Measurements from ENCODE around the gene GGPS1. TPM values are rescaled to one million over a fixed set of nuclear protein-coding genes. Genes with fewer than 3 reads are reported as not detected.
"Not testable (repeated sequence)": the region's sequence is repeated elsewhere in the genome, so short reads cannot be mapped to it uniquely, and the experiment has no call there.

The GGPS1 gene
- total and polyA plus RNA-seq, 2 of the 8 experiments (the other 6 are each of a cell fraction or from before 2014, with no cell fraction given) = 20.9 to 43.6 TPM

DNA sequence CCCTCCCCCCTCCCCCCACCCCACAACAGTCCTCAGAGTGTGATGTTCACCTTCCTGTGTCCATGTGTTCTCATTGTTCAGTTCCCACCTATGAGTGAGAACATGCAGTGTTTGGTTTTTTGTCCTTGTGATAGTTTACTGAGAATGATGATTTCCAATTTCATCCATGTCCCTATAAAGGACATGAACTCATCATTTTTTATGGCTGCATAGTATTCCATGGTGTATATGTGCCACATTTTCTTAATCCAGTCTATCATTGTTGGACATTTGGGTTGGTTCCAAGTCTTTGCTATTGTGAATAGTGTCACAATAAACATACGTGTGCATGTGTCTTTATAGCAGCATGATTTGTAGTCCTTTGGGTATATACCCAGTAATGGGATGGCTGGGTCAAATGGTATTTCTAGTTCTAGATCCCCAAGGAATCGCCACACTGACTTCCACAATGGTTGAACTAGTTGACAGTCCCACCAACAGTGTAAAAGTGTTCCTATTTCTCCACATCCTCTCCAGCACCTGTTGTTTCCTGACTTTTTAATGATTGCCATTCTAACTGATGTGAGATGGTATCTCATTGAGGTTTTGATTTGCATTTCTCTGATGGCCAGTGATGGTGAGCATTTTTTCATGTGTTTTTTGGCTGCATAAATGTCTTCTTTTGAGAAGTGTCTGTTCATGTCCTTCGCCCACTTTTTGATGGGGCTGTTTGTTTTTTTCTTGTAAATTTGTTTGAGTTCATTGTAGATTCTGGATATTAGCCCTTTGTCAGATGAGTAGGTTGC is 53.8 kb downstream of the GGPS1 start:
- H3K56ac ChIP-seq (replicated peaks; ENCODE audit: insufficient read length, low read depth, low read length); H4K20me1 ChIP-seq (replicated peaks in 1 of 2; ENCODE audit: control insufficient read depth in 1 of 2, insufficient read depth in 2 of 2, low read length in 2 of 2); H3K9ac ChIP-seq (replicated peaks in 1 of 4; ENCODE audit: extremely low read depth in 1 of 4, low read depth in 3 of 4, low read length in 3 of 4); H2AFZ ChIP-seq (ENCODE audit: low read length); DNase-seq (ENCODE audit: low read depth in 1 of 2, low spot score in 2 of 2); FAIRE-seq; H3K4me2 ChIP-seq (ENCODE audit: insufficient read depth in 1 of 2, low read depth in 2 of 2, low read length in 2 of 2); H3K23ac ChIP-seq (ENCODE audit: insufficient read length); H3K27ac ChIP-seq (ENCODE audit: low read depth, low read length); POLR2A ChIA-PET (ENCODE audit: partially characterized antibody); H4K5ac ChIP-seq (ENCODE audit: insufficient read length, low read depth, low read length); H3K23me2 ChIP-seq (ENCODE audit: low read depth, low read length); CTCF ChIA-PET (ENCODE audit: partially characterized antibody); H3K4ac ChIP-seq (replicated peaks; ENCODE audit: insufficient read length, low read depth, low read length); H2BK120ac ChIP-seq (replicated peaks; ENCODE audit: low read depth, low read length); H2BK5ac ChIP-seq (ENCODE audit: low read depth, low read length); H2BK20ac ChIP-seq (ENCODE audit: low read length); H3K9me3 ChIP-seq (ENCODE audit: insufficient read depth in 2 of 2, low read depth in 1 of 2, low read length in 1 of 2); H2BK15ac ChIP-seq (ENCODE audit: low read length); H3K79me2 ChIP-seq (ENCODE audit: control insufficient read depth in 1 of 2, insufficient read depth in 2 of 2, low read length in 2 of 2); H2AK5ac ChIP-seq (ENCODE audit: low read depth, low read length); H4K91ac ChIP-seq (replicated peaks; ENCODE audit: insufficient read length, low read length); H4K8ac ChIP-seq (ENCODE audit: extremely low read depth, insufficient read depth, low read length); H3K4me1 ChIP-seq (replicated peaks in 1 of 4; ENCODE audit: control insufficient read depth in 3 of 4, insufficient read depth in 4 of 4, low read length in 3 of 4); H2BK12ac ChIP-seq (ENCODE audit: low read depth, low read length); H3K18ac ChIP-seq (ENCODE audit: extremely low read depth, low read length); H3K79me1 ChIP-seq (ENCODE audit: low read depth, low read length); H3K14ac ChIP-seq (ENCODE audit: insufficient read length); H3K27me3 ChIP-seq (replicated peaks in 1 of 4; ENCODE audit: control insufficient read depth in 3 of 4, extremely low read depth in 1 of 4, insufficient read depth in 3 of 4, low read length in 3 of 4); H3K4me3 ChIP-seq (ENCODE audit: extremely low read depth in 1 of 4, insufficient read depth in 2 of 4, low read depth in 3 of 4, low read length in 4 of 4): not testable (repeated sequence)
- 80% methylated on average over 1 of the region's 3 CpGs; no CpG with 5 or more reads in 1 of the 2 experiments for WGBS, 2 experiments (ENCODE audit: extremely low coverage in 1 of 2, insufficient coverage in 1 of 2, insufficient read length in 1 of 2, insufficient replicate concordance in 2 of 2, low coverage in 1 of 2, low lambda C conversion rate in 2 of 2, missing lambda C conversion rate in 1 of 2)
- H3K36me3 ChIP-seq (ENCODE audit: control insufficient read depth in 2 of 4, insufficient read depth in 4 of 4, low read length in 3 of 4) = peaks cover 0 to 19% (median 9%) of the 10 kb centered on the region in 4 experiments; a peak in 5 of 8 replicates

DNA sequence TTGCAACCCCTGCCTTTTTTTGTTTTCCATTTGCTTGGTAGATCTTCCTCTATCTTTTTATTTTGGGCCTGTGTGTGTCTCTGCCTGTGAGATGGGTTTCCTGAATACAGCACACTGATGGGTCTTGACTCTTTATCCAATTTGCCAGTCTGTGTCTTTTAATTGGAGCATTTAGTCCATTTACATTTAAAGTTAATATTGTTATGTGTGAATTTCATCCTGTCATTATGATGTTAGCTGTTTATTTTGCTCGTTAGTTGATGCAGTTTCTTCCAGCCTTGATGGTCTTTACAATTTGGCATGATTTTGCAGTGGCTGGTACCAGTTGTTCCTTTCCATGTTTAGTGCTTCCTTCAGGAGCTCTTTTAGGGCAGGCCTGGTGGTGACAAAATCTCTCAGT is 57.3 kb downstream of the GGPS1 start:
- H3K56ac ChIP-seq (replicated peaks; ENCODE audit: insufficient read length, low read depth, low read length); H4K8ac ChIP-seq (ENCODE audit: extremely low read depth, insufficient read depth, low read length); H3K18ac ChIP-seq (ENCODE audit: extremely low read depth, low read length); H2BK120ac ChIP-seq (replicated peaks; ENCODE audit: low read depth, low read length); H4K5ac ChIP-seq (ENCODE audit: insufficient read length, low read depth, low read length); H2BK5ac ChIP-seq (ENCODE audit: low read depth, low read length); H3K9ac ChIP-seq (replicated peaks in 1 of 4; ENCODE audit: extremely low read depth in 1 of 4, low read depth in 3 of 4, low read length in 3 of 4); H3K14ac ChIP-seq (ENCODE audit: insufficient read length); H3K23me2 ChIP-seq (ENCODE audit: low read depth, low read length); H4K91ac ChIP-seq (replicated peaks; ENCODE audit: insufficient read length, low read length); H2BK15ac ChIP-seq (ENCODE audit: low read length); POLR2A ChIA-PET (ENCODE audit: partially characterized antibody); H3K23ac ChIP-seq (ENCODE audit: insufficient read length); FAIRE-seq; H3K4me3 ChIP-seq (ENCODE audit: extremely low read depth in 1 of 4, insufficient read depth in 2 of 4, low read depth in 3 of 4, low read length in 4 of 4); H3K79me1 ChIP-seq (ENCODE audit: low read depth, low read length); H2AK5ac ChIP-seq (ENCODE audit: low read depth, low read length); DNase-seq (ENCODE audit: low read depth in 1 of 2, low spot score in 2 of 2); H2BK20ac ChIP-seq (ENCODE audit: low read length); H3K27ac ChIP-seq (ENCODE audit: low read depth, low read length); H3K27me3 ChIP-seq (replicated peaks in 1 of 4; ENCODE audit: control insufficient read depth in 3 of 4, extremely low read depth in 1 of 4, insufficient read depth in 3 of 4, low read length in 3 of 4); H3K4ac ChIP-seq (replicated peaks; ENCODE audit: insufficient read length, low read depth, low read length); H3K4me2 ChIP-seq (ENCODE audit: insufficient read depth in 1 of 2, low read depth in 2 of 2, low read length in 2 of 2); H2BK12ac ChIP-seq (ENCODE audit: low read depth, low read length); H4K20me1 ChIP-seq (replicated peaks in 1 of 2; ENCODE audit: control insufficient read depth in 1 of 2, insufficient read depth in 2 of 2, low read length in 2 of 2); H2AFZ ChIP-seq (ENCODE audit: low read length); CTCF ChIA-PET (ENCODE audit: partially characterized antibody); H3K4me1 ChIP-seq (replicated peaks in 1 of 4; ENCODE audit: control insufficient read depth in 3 of 4, insufficient read depth in 4 of 4, low read length in 3 of 4): not testable (repeated sequence)
- Histone ChIP-seq H3K9me3 (ENCODE audit: insufficient read depth in 2 of 2, low read depth in 1 of 2, low read length in 1 of 2) (peaks cover 12 to 17% of the 10 kb centered on the region in 2 experiments), H3K36me3 (ENCODE audit: control insufficient read depth in 2 of 4, insufficient read depth in 4 of 4, low read length in 3 of 4) (peaks cover 0 to 14% (median 8%) of the 10 kb centered on the region in 4 experiments; a peak in 3 of 8 replicates), H3K79me2 (ENCODE audit: control insufficient read depth in 1 of 2, insufficient read depth in 2 of 2, low read length in 2 of 2) (peaks cover 0 to 17% of the 10 kb centered on the region in 2 experiments; a peak in 2 of 4 replicates)
- WGBS, 2 experiments (ENCODE audit: extremely low coverage in 1 of 2, insufficient coverage in 1 of 2, insufficient read length in 1 of 2, insufficient replicate concordance in 2 of 2, low coverage in 1 of 2, low lambda C conversion rate in 2 of 2, missing lambda C conversion rate in 1 of 2) = 96% methylated on average over 1 of the region's 1 CpG; no CpG with 5 or more reads in 1 of the 2 experiments

Data from H1 (cell line).